Glomerular endothelial cell (primary cell): ENCODE results near the gene MTHFSD. TPM values are rescaled to one million over a fixed set of nuclear protein-coding genes. Genes with fewer than 3 reads are reported as not detected.

ENCODE experiments used
- DNase-seq: peaks from one replicate; pipeline ENCODE4 v3.0.0-alpha.2; 2011; ENCODE audit warnings: low read depth, low spot score; ENCODE audit errors: extremely low read depth
- total RNA-seq: library from RNA; depleted of rRNA; stranded (reverse); fragments of >200 nt; gene quantifications from 2 replicates; pipeline ENCODE4 v1.2.3, GENCODE V29; 2015

The MTHFSD gene
- total RNA-seq, 1 donor from 2014 or later = 19.2 TPM

DNA sequence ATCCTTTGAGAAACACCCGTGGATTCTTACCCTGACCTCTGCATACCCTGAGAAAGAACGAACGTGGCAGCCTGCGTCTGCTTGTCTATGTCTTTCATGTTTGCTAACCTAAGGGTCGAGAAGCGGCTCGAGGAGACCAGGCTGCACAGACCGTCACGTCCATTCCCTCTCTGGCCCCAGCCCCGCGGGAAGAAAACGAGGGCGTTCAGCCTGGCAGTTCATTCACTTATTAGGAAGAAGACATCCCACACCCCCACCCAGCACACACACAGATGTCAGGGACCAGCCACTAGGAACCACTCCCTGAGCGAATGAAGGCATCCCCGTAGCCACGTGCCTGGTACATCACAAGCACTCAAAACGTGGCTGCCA is 655 bp upstream of the MTHFSD start:
- no peak for DNase-seq

DNA sequence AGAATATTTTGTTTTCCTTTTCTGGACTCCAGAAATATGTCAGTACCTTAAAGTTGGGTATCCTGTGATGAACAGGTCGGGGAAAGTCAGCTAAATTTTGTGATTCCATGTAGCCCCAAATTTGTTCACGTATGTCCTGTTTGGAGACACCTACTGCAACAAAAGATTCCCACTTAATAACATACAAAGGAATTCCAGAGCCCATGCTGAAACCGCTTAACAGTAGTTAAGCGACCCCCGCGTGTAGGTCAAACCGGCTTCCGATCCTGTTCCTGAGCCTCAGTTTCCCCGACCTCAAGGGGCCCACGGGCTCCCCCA is 477 bp downstream of the MTHFSD start:
- no peak for DNase-seq

DNA sequence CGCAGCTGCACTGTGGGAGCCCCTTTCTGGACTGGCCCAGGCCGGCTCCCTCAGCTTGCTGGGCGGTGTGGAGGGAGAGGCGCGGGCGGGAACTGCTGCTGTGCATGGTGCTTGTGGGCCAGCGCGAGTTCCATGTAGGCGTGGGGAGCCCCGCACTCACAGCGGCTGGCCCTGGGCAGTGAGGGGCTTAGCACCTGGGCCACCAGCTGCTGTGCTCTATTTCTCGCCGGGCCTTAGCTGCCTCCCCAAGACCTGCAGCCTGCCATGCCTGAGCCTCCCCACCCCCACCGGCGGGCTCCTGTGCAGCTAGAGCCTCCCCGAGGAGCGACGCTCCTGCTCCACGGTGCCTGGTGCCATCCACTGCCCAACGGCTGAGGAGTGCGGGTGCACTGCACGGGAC is 1.7 kb downstream of the MTHFSD start:
- DNase-seq = no peak

DNA sequence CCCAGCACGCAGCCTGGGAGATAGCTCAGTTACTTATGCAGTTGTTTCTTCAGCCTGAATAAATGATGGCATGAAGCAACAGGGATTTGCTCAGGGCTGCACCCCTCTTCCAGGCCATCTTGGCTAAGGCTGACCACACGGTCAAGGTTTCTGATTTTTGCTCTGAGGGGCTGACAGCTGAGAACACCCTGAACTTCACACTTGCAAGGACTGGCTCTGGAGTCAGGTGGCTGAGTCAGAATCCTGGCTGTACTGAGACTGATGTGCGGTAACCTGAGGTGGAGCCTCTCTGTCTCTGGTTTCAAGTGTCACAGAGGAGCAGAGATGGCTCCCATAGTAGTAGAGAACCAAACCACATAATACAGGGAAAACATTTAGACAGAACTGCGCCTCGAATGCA is 4.8 kb downstream of the MTHFSD start:
- no peak for DNase-seq

DNA sequence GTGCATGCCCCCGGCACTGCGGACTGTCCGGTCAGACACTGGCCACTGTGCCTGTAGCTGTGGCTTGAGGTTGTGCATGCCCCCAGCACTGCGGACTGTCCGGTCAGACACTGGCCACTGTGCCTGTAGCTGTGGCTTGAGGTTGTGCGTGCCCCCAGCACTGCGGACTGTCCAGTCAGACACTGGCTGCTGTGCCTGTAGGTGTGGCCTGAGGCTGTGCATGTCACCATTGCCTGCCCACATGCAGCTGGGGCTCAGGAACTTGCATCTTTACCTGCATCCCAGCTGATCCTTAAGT is 5.2 kb downstream of the MTHFSD start:
- no peak for DNase-seq

DNA sequence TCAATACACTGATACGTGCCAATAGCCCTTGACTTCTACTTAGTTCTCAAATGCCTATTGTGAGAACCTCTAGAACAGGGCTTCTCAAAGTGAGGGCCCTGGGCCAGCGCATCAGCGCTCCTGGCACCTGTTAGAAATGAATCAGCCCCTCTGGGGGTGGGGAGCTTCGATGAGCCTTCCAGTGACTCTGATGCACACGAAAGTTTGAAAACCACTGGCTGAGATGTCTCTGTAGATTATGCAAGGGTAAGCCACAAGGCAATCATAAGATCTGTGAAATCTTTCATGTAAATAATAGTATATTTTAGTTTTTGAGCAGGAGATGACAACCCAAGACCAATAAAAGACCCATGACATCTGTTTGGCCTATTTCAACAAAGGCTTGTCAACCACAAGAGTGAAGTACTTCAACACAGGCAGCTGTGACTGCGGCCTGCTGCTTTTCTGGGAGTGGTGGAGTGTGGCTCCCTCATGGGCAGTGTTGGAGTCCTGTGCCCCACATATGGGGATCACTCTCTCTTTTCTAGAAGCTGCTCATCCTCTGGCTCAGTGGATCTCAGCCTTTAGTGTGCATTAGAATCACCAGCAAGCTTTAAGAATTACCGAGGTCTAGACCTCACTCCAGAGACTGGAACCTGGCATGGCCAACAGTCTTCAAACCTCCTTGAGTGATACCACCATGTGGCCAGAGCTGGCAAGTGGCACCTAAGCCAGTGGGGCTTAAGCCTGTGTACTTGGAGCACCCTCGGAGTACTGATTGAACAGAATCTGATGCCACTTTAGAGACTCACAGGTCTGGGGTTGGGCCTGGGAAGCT is 5.8 kb downstream of the MTHFSD start:
- DNase-seq = no peak

DNA sequence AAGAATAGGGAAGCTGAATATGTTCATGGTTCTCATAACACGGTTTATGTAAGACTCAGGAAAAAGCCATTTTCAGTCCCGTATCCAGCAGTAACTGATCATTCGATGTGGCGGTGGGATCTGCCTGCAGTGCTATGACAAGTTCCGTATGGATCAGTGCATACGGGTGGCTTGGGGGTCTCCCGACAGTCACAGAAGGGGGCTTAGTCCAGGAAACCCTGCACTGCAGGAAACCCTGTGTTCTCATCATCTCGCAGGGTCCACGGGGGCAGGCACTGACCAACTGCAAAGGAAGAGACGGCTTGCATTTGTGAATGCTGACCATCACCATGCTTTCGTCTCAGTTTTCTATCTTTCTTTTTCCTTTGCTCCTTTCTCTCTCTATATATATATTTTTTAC is 7.7 kb downstream of the MTHFSD start:
- DNase-seq = no peak

DNA sequence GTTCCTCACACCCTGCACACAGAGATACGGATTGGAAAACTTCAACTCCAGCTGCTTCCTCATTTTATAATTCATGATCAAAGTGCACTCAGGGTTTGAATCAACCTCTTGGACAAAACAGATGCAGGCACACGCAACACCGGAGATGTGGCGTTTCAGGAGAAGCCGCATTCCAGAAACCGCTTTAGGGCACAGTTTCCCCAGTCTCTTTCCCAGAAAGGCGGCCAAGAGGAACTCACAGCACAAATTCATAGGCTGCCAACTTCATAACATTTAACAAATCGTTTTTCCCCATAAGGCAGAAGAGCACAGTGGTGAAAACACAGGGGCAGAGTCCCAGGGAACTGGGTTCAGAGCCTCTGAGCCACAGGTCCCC is 8.4 kb downstream of the MTHFSD start:
- DNase-seq = no peak

DNA sequence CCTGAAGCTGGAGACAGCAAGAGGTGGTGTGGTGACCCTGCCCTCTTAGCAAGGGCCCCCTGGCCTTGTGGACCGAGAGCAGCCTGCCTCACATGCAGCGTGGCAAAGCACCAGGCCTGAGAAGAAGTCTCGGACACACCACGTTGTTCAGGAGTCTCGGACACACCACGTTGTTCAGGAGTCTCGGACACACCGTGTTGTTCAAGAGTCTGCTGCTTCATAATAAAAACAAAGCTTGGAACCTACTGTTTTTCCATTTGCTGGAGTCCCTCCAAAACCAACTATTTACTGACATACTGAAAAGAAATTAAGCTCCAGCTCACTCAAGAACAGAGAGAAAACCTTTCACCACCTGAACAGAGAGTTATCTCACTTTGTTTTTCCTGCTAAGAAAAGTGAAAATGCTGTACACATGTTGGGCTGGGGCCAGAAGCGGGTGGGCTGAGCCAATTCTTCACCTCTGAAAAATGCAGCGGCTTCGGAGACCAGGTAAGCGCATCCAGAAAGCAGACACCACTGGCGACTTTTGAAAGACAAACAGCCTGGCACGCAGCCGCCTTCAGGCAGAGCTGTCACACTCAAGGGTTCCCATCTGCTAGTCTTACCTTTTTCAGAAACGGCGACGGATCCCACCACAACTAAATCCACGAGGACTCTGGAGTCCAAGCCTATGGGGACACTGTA is 8.9 kb downstream of the MTHFSD start:
- DNase-seq = no peak

DNA sequence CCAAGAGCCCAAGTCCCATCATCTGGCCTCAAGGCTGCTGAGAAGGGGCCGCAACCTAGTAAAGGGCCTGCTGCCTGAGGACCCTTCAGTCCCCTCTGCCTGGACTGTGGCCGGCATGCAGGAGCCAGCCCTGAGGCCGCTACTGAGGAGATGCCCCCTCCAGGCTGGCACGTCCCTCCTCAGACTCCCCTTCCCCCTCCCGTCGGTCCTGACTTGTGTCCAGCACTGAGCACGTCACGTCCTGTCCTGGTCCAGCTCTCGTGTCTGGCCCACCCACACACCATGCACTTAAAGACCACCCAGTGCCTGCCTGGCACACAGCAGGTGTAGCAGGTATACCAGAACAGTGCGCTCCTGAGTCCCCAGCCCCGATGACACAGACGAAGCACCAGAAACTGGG is 9.6 kb downstream of the MTHFSD start:
- no peak for DNase-seq

DNA sequence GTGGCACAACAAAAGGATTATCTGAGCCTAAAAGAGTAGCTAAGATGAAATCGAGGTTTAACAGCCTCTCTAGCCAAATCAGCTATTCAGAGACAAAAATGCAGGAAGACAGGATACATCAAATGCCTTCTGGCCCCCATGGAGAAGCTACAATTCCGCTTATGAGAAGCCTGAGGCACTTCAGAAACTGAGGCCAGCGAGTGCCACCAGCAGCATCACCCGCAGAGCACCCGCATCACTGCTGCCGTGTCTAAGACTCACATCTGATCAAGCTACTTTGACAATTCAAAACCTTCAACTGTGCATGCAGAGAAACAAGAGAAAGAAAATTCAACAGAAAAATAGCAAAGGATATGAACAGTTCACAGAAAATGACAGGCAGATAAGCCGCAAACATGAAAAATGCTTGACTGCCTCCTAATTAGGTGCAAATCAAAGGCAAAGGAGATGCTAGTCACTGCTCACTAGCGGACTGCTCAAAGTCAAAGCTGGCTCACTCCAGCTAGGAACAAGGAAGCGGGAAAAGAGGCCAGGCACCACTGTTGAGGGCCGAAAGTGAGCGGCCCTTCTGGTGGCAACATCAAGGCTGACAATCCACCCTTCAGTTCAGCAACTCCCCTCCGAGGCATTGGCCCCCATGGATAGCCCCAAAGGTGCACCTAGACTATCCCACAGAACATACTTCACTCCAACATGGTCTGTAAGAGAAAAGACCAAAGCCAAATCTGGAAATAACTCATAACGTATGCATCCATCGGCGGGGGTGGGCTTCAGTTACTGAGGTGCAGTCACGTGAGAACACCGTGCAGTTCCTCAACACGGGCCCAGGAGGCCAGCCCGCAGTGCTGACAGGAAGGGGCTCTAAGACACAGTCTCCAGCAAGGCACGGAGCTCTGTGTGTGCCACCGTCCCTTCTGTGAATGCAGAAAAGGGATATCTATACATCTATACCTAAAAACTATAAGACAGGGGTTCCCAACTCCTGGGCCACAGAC is 12.0 kb downstream of the MTHFSD start:
- DNase-seq = no peak

DNA sequence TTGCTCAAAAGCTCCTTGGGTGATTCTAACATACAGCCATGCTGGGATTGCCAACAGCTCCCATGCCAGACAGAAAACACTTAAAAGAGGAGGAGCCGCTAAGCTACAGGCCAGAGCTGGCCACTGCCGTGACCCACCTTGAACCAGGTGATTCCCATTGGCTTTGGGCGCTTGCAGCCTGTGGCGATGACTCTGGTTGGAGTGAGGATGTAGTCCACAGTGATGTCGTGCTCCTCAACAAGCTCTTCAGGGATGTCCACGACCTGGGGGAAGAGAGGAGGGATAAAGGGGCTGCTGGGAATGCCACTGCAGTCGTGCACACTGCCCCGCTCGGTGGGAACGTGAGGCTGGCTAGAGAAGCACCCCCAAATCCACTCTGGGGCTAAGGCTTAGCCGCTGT is 13.5 kb downstream of the MTHFSD start:
- DNase-seq = no peak

DNA sequence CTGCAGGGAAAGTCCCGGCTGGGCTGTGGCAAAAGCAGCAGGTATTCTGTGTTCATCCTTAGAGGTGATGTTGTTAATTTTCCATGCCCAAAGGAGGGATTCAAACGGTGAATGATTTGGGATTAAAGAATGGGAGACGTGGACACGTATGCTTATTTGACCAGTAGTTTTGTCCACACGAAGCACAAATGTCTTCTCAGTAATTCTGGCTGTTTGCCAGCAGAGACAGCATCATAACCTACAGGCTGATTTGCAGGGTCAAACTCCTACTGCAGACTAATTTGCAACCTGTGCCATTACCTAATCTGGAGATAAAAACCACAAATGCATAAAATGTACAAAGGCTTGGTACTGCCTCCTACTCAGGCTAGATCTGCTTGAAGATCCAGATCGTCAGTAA is 14.1 kb downstream of the MTHFSD start:
- DNase-seq = no peak

DNA sequence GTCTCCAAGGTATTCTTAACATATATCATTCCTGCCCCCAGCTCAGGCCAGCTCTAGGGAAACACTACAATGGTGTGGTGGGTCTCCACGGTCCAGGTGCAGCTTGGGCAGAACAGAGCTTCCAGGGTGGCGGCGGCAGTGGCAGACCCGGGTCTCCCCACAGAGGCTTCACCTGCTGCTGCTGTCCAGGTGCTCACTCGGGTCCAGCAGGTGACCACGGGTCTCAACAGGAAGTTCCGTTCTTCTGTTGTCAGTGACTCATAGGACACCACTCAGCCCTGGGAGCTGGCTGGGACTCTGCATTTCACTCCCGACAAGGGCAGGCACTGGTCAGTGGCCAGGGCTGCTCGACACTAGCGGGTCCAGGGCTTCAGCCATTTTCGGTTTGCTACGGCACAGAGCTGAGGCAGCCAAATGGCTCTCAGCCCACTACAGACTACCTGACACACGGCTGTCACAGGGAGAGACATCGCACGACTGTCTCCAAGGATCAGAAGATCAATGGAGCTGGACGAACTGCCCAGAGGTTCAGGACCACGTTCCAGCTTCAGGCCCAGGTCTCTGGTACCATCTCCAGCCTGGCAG is 16.7 kb downstream of the MTHFSD start:
- no peak for DNase-seq

DNA sequence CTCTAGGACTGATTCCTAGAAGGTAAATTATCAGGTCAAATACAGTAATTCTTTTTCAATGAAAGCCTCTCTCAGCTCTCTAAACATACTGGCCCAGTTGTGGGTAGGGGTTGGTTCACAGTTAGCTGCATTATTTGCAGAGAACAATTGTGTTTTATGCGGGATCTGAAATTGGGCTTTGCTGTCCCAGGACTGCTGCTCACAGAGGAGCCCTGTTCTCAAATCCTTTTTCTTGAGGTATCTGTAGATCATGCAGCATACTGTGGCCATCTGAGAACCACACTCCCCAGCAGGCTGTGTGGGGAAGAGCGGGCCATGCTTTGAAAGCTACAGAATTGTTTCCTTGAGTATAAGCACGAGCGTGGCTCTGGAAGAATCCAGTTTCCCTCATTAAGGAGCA is 17.5 kb downstream of the MTHFSD start:
- no peak for DNase-seq

DNA sequence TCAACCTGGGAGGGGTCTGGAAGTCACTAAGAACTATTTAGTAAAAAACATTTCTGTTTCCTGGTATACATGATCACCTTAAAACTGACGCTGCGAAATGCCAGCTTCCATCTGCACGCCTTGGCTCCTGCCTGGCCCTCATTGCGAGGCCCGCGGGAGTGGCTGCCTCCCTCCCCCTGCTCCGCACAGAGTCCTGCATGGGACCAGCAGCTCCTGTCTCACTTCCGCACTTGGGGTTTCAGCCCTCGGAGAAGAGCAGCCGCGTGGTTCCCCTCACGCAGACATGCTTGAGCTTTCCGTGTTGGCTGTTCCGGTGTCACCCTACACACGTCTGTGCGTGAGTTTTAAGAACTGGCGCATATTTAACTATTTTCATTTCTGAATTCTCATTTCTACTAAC is 18.4 kb downstream of the MTHFSD start:
- no peak for DNase-seq

DNA sequence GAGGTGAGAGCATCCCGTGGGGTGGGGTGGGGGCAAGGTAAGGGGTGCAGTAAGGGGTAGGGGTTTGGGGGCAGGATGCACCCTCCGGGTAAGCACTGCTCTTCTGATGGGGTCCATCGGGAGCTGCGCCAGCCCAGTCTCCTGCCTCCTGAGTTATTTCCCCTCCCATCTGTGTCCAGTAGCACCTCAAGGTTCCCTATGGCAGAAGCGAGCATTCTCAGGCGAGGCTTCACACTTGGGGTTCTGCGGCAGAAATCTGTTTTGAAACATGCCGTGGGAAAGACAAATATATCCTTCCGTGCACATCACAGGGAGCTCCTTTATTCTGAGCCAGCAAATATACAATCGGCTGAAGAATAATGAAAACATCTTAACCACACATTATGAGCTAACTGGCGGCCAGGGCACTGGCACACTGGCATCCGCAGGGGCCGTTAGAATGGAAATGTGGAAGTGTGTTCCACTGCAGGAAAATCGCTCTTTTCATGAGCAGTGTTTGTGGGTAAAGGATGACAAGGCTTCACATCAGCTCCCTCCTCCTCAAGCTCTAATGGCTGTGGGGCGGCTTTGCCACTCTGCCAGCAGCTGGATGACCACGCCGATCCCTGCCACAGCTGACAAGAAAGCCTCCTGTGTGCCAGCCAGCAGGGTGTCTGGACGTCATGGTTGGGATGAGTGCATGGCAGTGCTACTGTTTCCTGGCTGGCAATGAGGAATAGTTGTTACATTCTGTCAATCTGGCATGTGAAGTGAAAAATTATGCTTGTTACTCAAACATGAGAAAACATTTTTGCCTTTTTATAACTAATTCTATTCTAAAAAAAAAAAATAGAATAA is 20.0 kb downstream of the MTHFSD start:
- DNase-seq = no peak

DNA sequence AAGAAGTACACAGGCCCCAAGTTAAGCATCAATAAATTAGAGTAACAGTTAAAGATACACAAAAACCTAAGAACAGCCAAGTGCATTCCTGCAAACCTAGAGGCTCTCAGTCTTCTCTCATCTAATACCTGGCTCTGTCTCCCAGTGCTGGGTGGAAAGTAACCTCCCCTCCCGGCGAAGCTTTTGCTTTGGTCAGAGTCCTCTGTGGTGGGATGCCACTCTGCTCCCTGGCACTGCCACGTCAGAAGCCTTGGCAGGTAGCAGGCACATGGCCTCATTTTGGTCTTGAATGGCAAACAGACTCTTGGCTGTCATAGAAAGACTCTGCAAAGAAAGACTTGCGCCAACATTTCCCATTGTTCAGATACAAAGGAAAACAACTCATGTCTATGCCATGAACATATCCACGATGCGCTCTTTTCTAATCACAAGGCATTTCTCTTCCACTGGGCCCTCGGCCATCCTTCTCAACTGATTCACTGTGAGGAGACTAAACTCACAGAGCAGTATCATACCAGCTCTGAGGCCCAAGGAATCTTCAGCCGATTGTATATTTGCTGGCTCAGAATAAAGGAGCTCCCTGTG is 21.2 kb downstream of the MTHFSD start:
- DNase-seq = no peak

DNA sequence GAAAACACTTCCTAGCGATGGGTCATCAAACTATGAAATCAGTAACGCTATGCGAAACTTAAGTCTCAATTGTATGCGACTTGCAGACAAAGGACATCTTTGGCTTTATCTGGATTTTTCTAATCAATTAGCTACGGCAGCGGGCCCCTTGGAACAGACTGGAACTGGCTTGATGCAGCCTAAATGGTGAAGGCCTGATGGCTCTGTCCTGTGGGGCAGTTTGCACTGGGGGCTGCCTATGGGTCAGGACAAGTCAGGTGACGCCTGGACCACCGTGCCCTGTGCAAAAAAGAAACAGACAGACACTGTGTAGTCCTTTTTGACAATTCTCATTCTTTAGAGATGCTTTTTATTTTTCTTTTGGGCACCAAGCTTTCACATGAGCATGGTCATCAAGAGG is 22.0 kb downstream of the MTHFSD start:
- no peak for DNase-seq

DNA sequence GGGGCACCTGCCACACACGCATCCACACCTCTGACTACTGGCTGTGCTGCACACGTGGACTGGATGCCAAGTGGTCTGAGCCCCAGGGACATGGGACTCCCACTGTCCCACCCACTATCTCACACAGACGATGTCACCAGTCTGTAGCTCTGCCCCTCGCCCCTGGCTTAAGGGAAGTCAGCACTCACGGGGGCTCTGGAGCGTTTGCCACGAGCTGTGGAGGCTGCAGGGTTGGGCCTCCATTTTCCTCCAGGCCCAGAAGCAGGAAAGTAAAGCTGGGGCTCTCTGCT is 22.6 kb downstream of the MTHFSD start:
- DNase-seq = no peak
